ENCODE results near the gene TBC1D3B. TPM values are rescaled to one million over a fixed set of nuclear protein-coding genes. Genes with fewer than 3 reads are reported as not detected.
A peak's percentile ranks its signal among the peaks of the same experiment; 100 is the strongest.
"Not testable (repeated sequence)": the region's sequence is repeated elsewhere in the genome, so short reads cannot be mapped to it uniquely, and the experiment has no call there.

TBC1D3B gene
- total and polyA plus RNA-seq, 9 donors = 3.9 to 16.7 (median 5.9) TPM

GRCh38 chr17:36201102-36201501, 24.7 kb upstream of the TBC1D3B start:
- not testable (repeated sequence) for H3K36me3 ChIP-seq (ENCODE audit: control insufficient read depth, insufficient read depth, low read length); H3K4me3 ChIP-seq (ENCODE audit: low read length); H3K9me3 ChIP-seq (replicated peaks; ENCODE audit: control insufficient read depth, low read depth, low read length); H3K4me1 ChIP-seq (ENCODE audit: control insufficient read depth, insufficient read depth, low read length); DNase-seq; H3K27me3 ChIP-seq (ENCODE audit: control insufficient read depth, insufficient read depth, low read length); H3K27ac ChIP-seq (ENCODE audit: low read length)
- WGBS (ENCODE audit: insufficient coverage) = 78% methylated on average over 1 of the region's 4 CpGs

GRCh38 chr17:36198831-36199465, 22.5 kb upstream of the TBC1D3B start:
- peak; percentile 61 for DNase-seq
- 93% methylated on average over 2 of the region's 7 CpGs for WGBS (ENCODE audit: insufficient coverage)
- no peak overlapping the region for H3K27ac ChIP-seq (ENCODE audit: low read length)
- H3K36me3 ChIP-seq (ENCODE audit: control insufficient read depth, insufficient read depth, low read length) = no peaks in the 10 kb centered on the region
- no peaks in the 10 kb centered on the region for H3K9me3 ChIP-seq (replicated peaks; ENCODE audit: control insufficient read depth, low read depth, low read length)
- no peak overlapping the region for H3K4me3 ChIP-seq (ENCODE audit: low read length)
- peaks cover 3% of the 10 kb centered on the region for H3K27me3 ChIP-seq (ENCODE audit: control insufficient read depth, insufficient read depth, low read length)
- no peaks in the 10 kb centered on the region for H3K4me1 ChIP-seq (ENCODE audit: control insufficient read depth, insufficient read depth, low read length)

GRCh38 chr17:36197387-36197703, 20.9 kb upstream of the TBC1D3B start:
- WGBS (ENCODE audit: insufficient coverage) = no CpG with 5 or more reads among the region's 4 CpGs
- Histone ChIP-seq H3K27me3 (ENCODE audit: control insufficient read depth, insufficient read depth, low read length) (peaks cover 3% of the 10 kb centered on the region), H3K27ac (ENCODE audit: low read length) (no peak overlapping the region), H3K9me3 (replicated peaks; ENCODE audit: control insufficient read depth, low read depth, low read length) (no peaks in the 10 kb centered on the region), H3K4me3 (ENCODE audit: low read length) (no peak overlapping the region), H3K4me1 (ENCODE audit: control insufficient read depth, insufficient read depth, low read length) (no peaks in the 10 kb centered on the region), H3K36me3 (ENCODE audit: control insufficient read depth, insufficient read depth, low read length) (no peaks in the 10 kb centered on the region)
- peak; percentile 61 for DNase-seq

GRCh38 chr17:36196131-36196486, 19.7 kb upstream of the TBC1D3B start:
- DNase-seq = no peak
- peak overlapping the region; percentile 10 for H3K27ac ChIP-seq (ENCODE audit: low read length)
- no peaks in the 10 kb centered on the region for H3K36me3 ChIP-seq (ENCODE audit: control insufficient read depth, insufficient read depth, low read length)
- WGBS (ENCODE audit: insufficient coverage) = 83% methylated on average over 1 of the region's 3 CpGs
- H3K4me1 ChIP-seq (ENCODE audit: control insufficient read depth, insufficient read depth, low read length) = no peaks in the 10 kb centered on the region
- peaks cover 5% of the 10 kb centered on the region for H3K27me3 ChIP-seq (ENCODE audit: control insufficient read depth, insufficient read depth, low read length)
- H3K4me3 ChIP-seq (ENCODE audit: low read length) = no peak overlapping the region
- no peaks in the 10 kb centered on the region for H3K9me3 ChIP-seq (replicated peaks; ENCODE audit: control insufficient read depth, low read depth, low read length)

- 59% methylated on average over 5 of the region's 10 CpGs for WGBS (ENCODE audit: insufficient coverage)
Measured at GRCh38 chr17:36195434-36196130, 19.1 kb upstream of the TBC1D3B start.

GRCh38 chr17:36194832-36195433, 18.5 kb upstream of the TBC1D3B start:
- H3K4me3 ChIP-seq (ENCODE audit: low read length); DNase-seq; H3K27ac ChIP-seq (ENCODE audit: low read length); H3K27me3 ChIP-seq (ENCODE audit: control insufficient read depth, insufficient read depth, low read length); H3K4me1 ChIP-seq (ENCODE audit: control insufficient read depth, insufficient read depth, low read length); H3K9me3 ChIP-seq (replicated peaks; ENCODE audit: control insufficient read depth, low read depth, low read length); H3K36me3 ChIP-seq (ENCODE audit: control insufficient read depth, insufficient read depth, low read length): not testable (repeated sequence)
- 85% methylated on average over 2 of the region's 10 CpGs for WGBS (ENCODE audit: insufficient coverage)

More at GRCh38 chr17:36195434-36196130, 19.1 kb upstream of the TBC1D3B start:
- H3K27me3 ChIP-seq (ENCODE audit: control insufficient read depth, insufficient read depth, low read length) = peaks cover 5% of the 10 kb centered on the region
- DNase-seq = no peak
- H3K27ac ChIP-seq (ENCODE audit: low read length) = no peak overlapping the region
- H3K4me3 ChIP-seq (ENCODE audit: low read length) = no peak overlapping the region
- H3K9me3 ChIP-seq (replicated peaks; ENCODE audit: control insufficient read depth, low read depth, low read length) = no peaks in the 10 kb centered on the region
- H3K4me1 ChIP-seq (ENCODE audit: control insufficient read depth, insufficient read depth, low read length) = no peaks in the 10 kb centered on the region
- no peaks in the 10 kb centered on the region for H3K36me3 ChIP-seq (ENCODE audit: control insufficient read depth, insufficient read depth, low read length)

- not testable (repeated sequence) for DNase-seq; H3K36me3 ChIP-seq (ENCODE audit: control insufficient read depth, insufficient read depth, low read length); H3K9me3 ChIP-seq (replicated peaks; ENCODE audit: control insufficient read depth, low read depth, low read length); H3K27ac ChIP-seq (ENCODE audit: low read length); H3K4me3 ChIP-seq (ENCODE audit: low read length); H3K4me1 ChIP-seq (ENCODE audit: control insufficient read depth, insufficient read depth, low read length); H3K27me3 ChIP-seq (ENCODE audit: control insufficient read depth, insufficient read depth, low read length)
- 83% methylated on average over 1 of the region's 8 CpGs for WGBS (ENCODE audit: insufficient coverage)
Measured at GRCh38 chr17:36194147-36194831, 17.9 kb upstream of the TBC1D3B start.

- no CpG with 5 or more reads among the region's 1 CpG for WGBS (ENCODE audit: insufficient coverage)
- H3K4me1 ChIP-seq (ENCODE audit: control insufficient read depth, insufficient read depth, low read length) = no peaks in the 10 kb centered on the region
Measured at GRCh38 chr17:36193216-36193775, 16.9 kb upstream of the TBC1D3B start.

GRCh38 chr17:36190549-36191330, 14.3 kb upstream of the TBC1D3B start:
- 89% methylated on average over 3 of the region's 9 CpGs for WGBS (ENCODE audit: insufficient coverage)
- not testable (repeated sequence) for H3K27ac ChIP-seq (ENCODE audit: low read length); H3K4me3 ChIP-seq (ENCODE audit: low read length); DNase-seq; H3K36me3 ChIP-seq (ENCODE audit: control insufficient read depth, insufficient read depth, low read length); H3K9me3 ChIP-seq (replicated peaks; ENCODE audit: control insufficient read depth, low read depth, low read length); H3K4me1 ChIP-seq (ENCODE audit: control insufficient read depth, insufficient read depth, low read length)
- peaks cover 16% of the 10 kb centered on the region for H3K27me3 ChIP-seq (ENCODE audit: control insufficient read depth, insufficient read depth, low read length)

More at GRCh38 chr17:36193216-36193775, 16.9 kb upstream of the TBC1D3B start:
- H3K4me3 ChIP-seq (ENCODE audit: low read length) = no peak overlapping the region
- no peaks in the 10 kb centered on the region for H3K9me3 ChIP-seq (replicated peaks; ENCODE audit: control insufficient read depth, low read depth, low read length)
- no peak for DNase-seq
- peaks cover 5% of the 10 kb centered on the region for H3K27me3 ChIP-seq (ENCODE audit: control insufficient read depth, insufficient read depth, low read length)
- no peak overlapping the region for H3K27ac ChIP-seq (ENCODE audit: low read length)
- no peaks in the 10 kb centered on the region for H3K36me3 ChIP-seq (ENCODE audit: control insufficient read depth, insufficient read depth, low read length)

Measured in muscle of leg (tissue), 11 donors.